Measurements from ENCODE around the gene HES5. TPM values are rescaled to one million over a fixed set of nuclear protein-coding genes. Genes with fewer than 3 reads are reported as not detected.

HES5 gene
- polyA plus RNA-seq, 1 of the 3 experiments (the other 2 are of a cell fraction): 0.03 TPM

DNA sequence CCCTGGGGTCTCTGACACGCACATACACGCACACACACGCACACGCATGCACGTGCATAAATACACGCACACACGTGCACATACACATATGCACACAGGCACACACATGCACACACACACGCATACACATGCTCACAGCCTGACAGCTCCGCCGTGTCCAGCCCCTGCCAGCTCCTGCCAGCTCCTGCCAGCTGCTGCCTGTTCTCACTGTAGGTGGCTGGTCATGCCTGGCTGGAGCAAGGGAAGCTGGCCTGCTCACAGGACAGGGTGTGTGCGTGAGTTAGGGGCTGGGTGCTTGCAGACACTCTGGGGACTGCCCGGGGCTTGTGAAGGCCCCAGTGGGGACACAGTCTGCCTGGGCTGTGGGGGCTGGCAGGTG lies 49.1 kb downstream of the HES5 start (continued):
- TF ChIP-seq, protein P1, sequence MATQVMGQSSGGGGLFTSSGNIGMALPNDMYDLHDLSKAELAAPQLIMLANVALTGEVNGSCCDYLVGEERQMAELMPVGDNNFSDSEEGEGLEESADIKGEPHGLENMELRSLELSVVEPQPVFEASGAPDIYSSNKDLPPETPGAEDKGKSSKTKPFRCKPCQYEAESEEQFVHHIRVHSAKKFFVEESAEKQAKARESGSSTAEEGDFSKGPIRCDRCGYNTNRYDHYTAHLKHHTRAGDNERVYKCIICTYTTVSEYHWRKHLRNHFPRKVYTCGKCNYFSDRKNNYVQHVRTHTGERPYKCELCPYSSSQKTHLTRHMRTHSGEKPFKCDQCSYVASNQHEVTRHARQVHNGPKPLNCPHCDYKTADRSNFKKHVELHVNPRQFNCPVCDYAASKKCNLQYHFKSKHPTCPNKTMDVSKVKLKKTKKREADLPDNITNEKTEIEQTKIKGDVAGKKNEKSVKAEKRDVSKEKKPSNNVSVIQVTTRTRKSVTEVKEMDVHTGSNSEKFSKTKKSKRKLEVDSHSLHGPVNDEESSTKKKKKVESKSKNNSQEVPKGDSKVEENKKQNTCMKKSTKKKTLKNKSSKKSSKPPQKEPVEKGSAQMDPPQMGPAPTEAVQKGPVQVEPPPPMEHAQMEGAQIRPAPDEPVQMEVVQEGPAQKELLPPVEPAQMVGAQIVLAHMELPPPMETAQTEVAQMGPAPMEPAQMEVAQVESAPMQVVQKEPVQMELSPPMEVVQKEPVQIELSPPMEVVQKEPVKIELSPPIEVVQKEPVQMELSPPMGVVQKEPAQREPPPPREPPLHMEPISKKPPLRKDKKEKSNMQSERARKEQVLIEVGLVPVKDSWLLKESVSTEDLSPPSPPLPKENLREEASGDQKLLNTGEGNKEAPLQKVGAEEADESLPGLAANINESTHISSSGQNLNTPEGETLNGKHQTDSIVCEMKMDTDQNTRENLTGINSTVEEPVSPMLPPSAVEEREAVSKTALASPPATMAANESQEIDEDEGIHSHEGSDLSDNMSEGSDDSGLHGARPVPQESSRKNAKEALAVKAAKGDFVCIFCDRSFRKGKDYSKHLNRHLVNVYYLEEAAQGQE (IDR thresholded peaks at IDR 0.05; ENCODE audit: low read depth, low read length): no peak
- TF ChIP-seq MEF2A (IDR thresholded peaks at IDR 0.05; ENCODE audit: borderline replicate concordance, low read depth): no peak
- TF ChIP-seq GABPA (IDR thresholded peaks at IDR 0.05; ENCODE audit: low read depth): no peak

DNA sequence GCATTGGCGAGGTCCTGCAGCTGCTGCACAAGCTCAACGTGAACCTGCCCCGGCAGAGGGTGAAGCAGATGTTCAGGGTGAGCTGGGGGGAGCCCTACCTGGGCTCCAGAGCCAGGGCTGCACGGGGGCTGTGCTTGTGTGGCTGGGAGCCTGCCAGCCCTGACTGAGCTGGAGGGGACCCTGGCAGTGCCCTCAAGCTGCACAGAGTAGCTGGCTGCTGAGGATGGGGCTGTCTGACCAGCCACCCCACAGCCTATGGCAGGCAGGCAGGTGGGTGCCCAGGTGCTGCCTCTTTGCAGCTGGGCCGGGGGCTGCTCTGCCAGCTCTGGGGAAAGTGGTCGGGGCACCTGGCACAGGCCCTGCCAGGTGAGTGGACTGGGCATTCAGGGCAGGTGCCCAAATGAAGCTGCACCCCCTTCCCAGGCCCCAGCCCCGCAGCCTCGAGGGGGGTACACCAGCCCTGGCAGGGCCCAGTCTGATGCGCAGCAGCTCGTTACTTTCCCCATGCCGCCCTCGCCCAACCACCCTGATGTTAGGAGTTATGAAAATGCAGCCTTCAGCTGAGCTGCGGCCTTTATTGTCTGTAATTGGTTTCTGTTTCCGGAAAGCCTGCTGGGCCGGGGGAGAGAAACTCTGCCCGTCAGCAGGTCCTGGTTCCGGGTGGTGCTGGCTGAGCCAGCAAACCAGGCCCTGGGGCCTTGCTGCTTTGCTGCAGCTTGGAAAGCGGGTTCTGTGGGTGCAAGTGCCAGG lies 49.7 kb downstream of the HES5 start:
- POLR2A ChIA-PET: interaction anchor here (0.6 to 2.7 kb wide), 8 partner anchors 9 to 66 kb away, joined by 3 to 24 read pairs (median 4); partner anchors contain the start of gene PANK4
- Histone ChIP-seq H3K79me2 (ENCODE audit: insufficient read depth) (no peaks in the 10 kb centered on the region), H3K4me1 (ENCODE audit: control insufficient read depth in 1 of 2, insufficient read depth in 2 of 2, low read depth in 1 of 2, low read length in 1 of 2) (peaks cover 0 to 82% of the 10 kb centered on the region in 2 experiments; a peak in 1 of 4 replicates), H3K27ac (ENCODE audit: low read depth in 2 of 2, low read length in 1 of 2) (peak overlapping the region in 1 of 2 experiments; percentile 96; a peak in 2 of 4 replicates), H3K4me3 (ENCODE audit: low read depth in 2 of 2, low read length in 1 of 2) (no peak overlapping the region), H3F3A (replicated peaks; ENCODE audit: insufficient read depth) (no peaks in the 10 kb centered on the region), H3K9me2 (no peaks in the 10 kb centered on the region), H2AFZ (ENCODE audit: low read depth) (no peak overlapping the region), H3K36me3 (replicated peaks in 1 of 2; ENCODE audit: control insufficient read depth in 1 of 2, insufficient read depth in 2 of 2, low read length in 1 of 2) (no peaks in the 10 kb centered on the region), H3K27me3 (ENCODE audit: insufficient read depth) (no peaks in the 10 kb centered on the region), H3K9ac (no peak overlapping the region), H3K9me3 (no peaks in the 10 kb centered on the region), H3K4me2 (no peak overlapping the region), H4K20me1 (ENCODE audit: insufficient read depth) (no peaks in the 10 kb centered on the region)
- DNase-seq: peak; percentile 70
- CTCF ChIA-PET: interaction anchor here (0.7 to 3.4 kb wide), 8 partner anchors 9 to 67 kb away, joined by 3 to 26 read pairs (median 6); no protein-coding TSS in a partner anchor
- WGBS (ENCODE audit: low lambda C conversion rate): 53% methylated on average over 6 of the region's 18 CpGs
- TF ChIP-seq IRF3 (IDR thresholded peaks at IDR 0.05; ENCODE audit: low read depth, low read length) (no peak), ELF1 (IDR thresholded peaks at IDR 0.05) (no peak), FOXJ3 (CRISPR knock-in tag; IDR thresholded peaks at IDR 0.05) (0 out of 2 replicates have a peak, but pooled peaks have one; percentile 40), RAD21 (IDR thresholded peaks at IDR 0.05; ENCODE audit: low read length) (0 out of 2 replicates have a peak, but pooled peaks have one; percentile 14), PBX3 (IDR thresholded peaks at IDR 0.05) (no peak)
- TF ChIP-seq, protein P2, sequence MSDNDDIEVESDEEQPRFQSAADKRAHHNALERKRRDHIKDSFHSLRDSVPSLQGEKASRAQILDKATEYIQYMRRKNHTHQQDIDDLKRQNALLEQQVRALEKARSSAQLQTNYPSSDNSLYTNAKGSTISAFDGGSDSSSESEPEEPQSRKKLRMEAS (IDR thresholded peaks at IDR 0.05; ENCODE audit: low read depth): no peak

All from SK-N-SH (cell line).